GM23248 (cell line): ENCODE measurements around the gene UCP1.

Experiments used
- EZH2 ChIP-seq: fragments of 200-600 bp; sonication (generic); IDR thresholded peaks from 2 replicates; pipeline ENCODE4 v1.6.1; 2018; ENCODE audit warnings: antibody characterized with exemption, mild to moderate bottlenecking; ENCODE audit not compliant: insufficient read depth, poor library complexity, severe bottlenecking
- EZH2phosphoT487 ChIP-seq: fragments of 200-600 bp; sonication (generic); IDR thresholded peaks from 2 replicates; pipeline ENCODE4 v1.6.1; 2018; ENCODE audit warnings: antibody characterized with exemption, moderate library complexity, mild to moderate bottlenecking, low read depth; ENCODE audit not compliant: insufficient read depth

- no peak for TF ChIP-seq EZH2
- no peak for TF ChIP-seq EZH2phosphoT487
Observed at GRCh38 chr4:140602714-140603113, 34.0 kb upstream of the UCP1 start.
